Stomach (tissue), 9 donors: Measurements from ENCODE around the gene CDH15. TPM values are rescaled to one million over a fixed set of nuclear protein-coding genes. Genes with fewer than 3 reads are reported as not detected.

ENCODE experiments used
- DNase-seq, 2 donors: peaks; one replicate each; pipeline versions ENCODE4 v3.0.0 to v3.0.0-alpha.2; 2013 to 2019
- H3K27ac ChIP-seq, 5 donors: fragments of 200-600 bp in 4 of 5; sonication (generic) in 4 of 5; one replicate each; pipeline ENCODE4 v1.5.1; 2013 to 2019; ENCODE audit warnings: mild to moderate bottlenecking in 1 of 5, moderate library complexity in 1 of 5
- H3K27me3 ChIP-seq, 3 donors: fragments of 200-600 bp; sonication (generic); one replicate each; pipeline ENCODE4 v1.5.1; 2017 to 2019; ENCODE audit warnings: mixed run types in 1 of 3
- H3K36me3 ChIP-seq, 4 donors: fragments of 200-600 bp; sonication (generic); 1 replicate in 3 of 4; 2 replicates in 1 of 4; pipeline ENCODE4 v1.5.1; 2016 to 2019
- H3K4me1 ChIP-seq, 4 donors: fragments of 200-600 bp; sonication (generic); one replicate each; pipeline ENCODE4 v1.5.1; 2016 to 2019
- H3K4me3 ChIP-seq, 4 donors: fragments of 200-600 bp; sonication (generic) in 3 of 4; one replicate each; pipeline ENCODE4 v1.5.1; 2016 to 2019; ENCODE audit warnings: mild to moderate bottlenecking in 1 of 4
- H3K9me3 ChIP-seq, 4 donors: fragments of 200-600 bp; sonication (generic); one replicate each; pipeline ENCODE4 v1.5.1; 2016 to 2019
- EP300 ChIP-seq: sonication (generic); formaldehyde crosslinking; IDR thresholded peaks from one replicate; pipeline ENCODE4 v1.6.1; 2017; ENCODE audit warnings: antibody characterized with exemption
- POLR2A ChIP-seq, 4 donors: fragments of 450-650 bp; IDR thresholded peaks; one replicate each; pipeline ENCODE4 v1.6.1; 2016; ENCODE audit warnings: antibody characterized with exemption in 4 of 4, control low read depth in 2 of 4, mild to moderate bottlenecking in 1 of 4, moderate library complexity in 1 of 4
- POLR2AphosphoS5 ChIP-seq, 3 donors: sonication (generic); formaldehyde crosslinking; IDR thresholded peaks; one replicate each; pipeline ENCODE4 v1.6.1; 2016; ENCODE audit warnings: antibody characterized with exemption in 3 of 3
- WGBS, 5 donors: extraction: QIAGEN DNeasy Blood & Tissue Kit in 3 of 5; methylation state at CpG; one replicate each; pipeline versions ENCODE4 v1.1.5 to v1.1.7; 2013 to 2018; 5-methylcytosine and 5-hydroxymethylcytosine counted together
- intact Hi-C: fragments of 100-400 bp; cut with DNase I; formaldehyde crosslinking; loops from one replicate; pipeline ENCODE4 v1.15.1; 2023; ENCODE audit warnings: low total_unique reads
- polyA plus RNA-seq, 3 donors: library from polyadenylated mRNA; stranded (reverse); fragments of 200-250 nt; gene quantifications; one replicate each; pipeline ENCODE4 v1.2.3, GENCODE V29; 2013
- total RNA-seq, 5 donors: library from RNA; depleted of rRNA; stranded (reverse); fragments of >200 nt; gene quantifications; one replicate each; pipeline versions ENCODE4 v1.1.0 to v1.2.3, GENCODE V29; 2014 to 2016
- TF ChIP-seq, protein P1 (sequence below), 7 experiments: fragments of 450-650 bp in 4 of 7; fragments of 200-600 bp in 3 of 7; sonication (generic) in 3 of 7; IDR thresholded peaks; one replicate each; pipeline ENCODE4 v1.5.1; 2016 to 2019; ENCODE audit warnings: antibody characterized with exemption in 7 of 7, control low read depth in 2 of 7, mild to moderate bottlenecking in 1 of 7
- donor health status: healthy with polysubstance abuse.
- donor health status: Bipolar disorder and iron deficiency.
- donor health status: healthy.

CDH15 gene
- total and polyA plus RNA-seq, 8 donors: 0.20 to 0.31 TPM; not detected in 6

GRCh38 chr16:89219365-89219764, 47.8 kb downstream of the CDH15 start:
- WGBS, 5 donors: 61 to 73% (median 67%) methylated on average over 5 of the region's 5 CpGs
- H3K9me3 ChIP-seq: no peaks in the 10 kb centered on the region
- intact Hi-C loops: loop anchor here (10.0 kb wide), 1 partner anchor 485 kb away; no protein-coding TSS in a partner anchor
- H3K27ac ChIP-seq: no peak overlapping the region
- H3K27me3 ChIP-seq: no peaks in the 10 kb centered on the region
- DNase-seq: no peak
- TF ChIP-seq POLR2AphosphoS5 (IDR thresholded peaks at IDR 0.05) (no peak), POLR2A (IDR thresholded peaks at IDR 0.05) (no peak), EP300 (no peak)
- TF ChIP-seq, protein P1, sequence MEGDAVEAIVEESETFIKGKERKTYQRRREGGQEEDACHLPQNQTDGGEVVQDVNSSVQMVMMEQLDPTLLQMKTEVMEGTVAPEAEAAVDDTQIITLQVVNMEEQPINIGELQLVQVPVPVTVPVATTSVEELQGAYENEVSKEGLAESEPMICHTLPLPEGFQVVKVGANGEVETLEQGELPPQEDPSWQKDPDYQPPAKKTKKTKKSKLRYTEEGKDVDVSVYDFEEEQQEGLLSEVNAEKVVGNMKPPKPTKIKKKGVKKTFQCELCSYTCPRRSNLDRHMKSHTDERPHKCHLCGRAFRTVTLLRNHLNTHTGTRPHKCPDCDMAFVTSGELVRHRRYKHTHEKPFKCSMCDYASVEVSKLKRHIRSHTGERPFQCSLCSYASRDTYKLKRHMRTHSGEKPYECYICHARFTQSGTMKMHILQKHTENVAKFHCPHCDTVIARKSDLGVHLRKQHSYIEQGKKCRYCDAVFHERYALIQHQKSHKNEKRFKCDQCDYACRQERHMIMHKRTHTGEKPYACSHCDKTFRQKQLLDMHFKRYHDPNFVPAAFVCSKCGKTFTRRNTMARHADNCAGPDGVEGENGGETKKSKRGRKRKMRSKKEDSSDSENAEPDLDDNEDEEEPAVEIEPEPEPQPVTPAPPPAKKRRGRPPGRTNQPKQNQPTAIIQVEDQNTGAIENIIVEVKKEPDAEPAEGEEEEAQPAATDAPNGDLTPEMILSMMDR (IDR thresholded peaks at IDR 0.05): no peak
- peaks cover 22 to 40% (median 36%) of the 10 kb centered on the region in 4 donors for H3K4me1 ChIP-seq
- H3K36me3 ChIP-seq: peaks cover 27 to 50% (median 45%) of the 10 kb centered on the region in 4 donors
- H3K4me3 ChIP-seq: no peak overlapping the region

- no peak for DNase-seq
- peaks cover 13 to 25% (median 22%) of the 10 kb centered on the region in 4 donors for H3K4me1 ChIP-seq
- TF ChIP-seq POLR2A (IDR thresholded peaks at IDR 0.05) (no peak), EP300 (no peak), POLR2AphosphoS5 (IDR thresholded peaks at IDR 0.05) (no peak)
- TF ChIP-seq, protein P1 (IDR thresholded peaks at IDR 0.05): no peak
- H3K27ac ChIP-seq: no peak overlapping the region
- no peaks in the 10 kb centered on the region for H3K27me3 ChIP-seq
- intact Hi-C loops: no loop called here
- H3K9me3 ChIP-seq: peaks cover 0 to 3% (median under 1%) of the 10 kb centered on the region in 4 donors
- H3K36me3 ChIP-seq: peaks cover 39 to 72% (median 67%) of the 10 kb centered on the region in 4 donors
- 83 to 99% (median 89%) methylated on average over 3 of the region's 3 CpGs for WGBS, 5 donors
- no peak overlapping the region for H3K4me3 ChIP-seq
Observed at GRCh38 chr16:89221604-89222003, 50.1 kb downstream of the CDH15 start.

DNA sequence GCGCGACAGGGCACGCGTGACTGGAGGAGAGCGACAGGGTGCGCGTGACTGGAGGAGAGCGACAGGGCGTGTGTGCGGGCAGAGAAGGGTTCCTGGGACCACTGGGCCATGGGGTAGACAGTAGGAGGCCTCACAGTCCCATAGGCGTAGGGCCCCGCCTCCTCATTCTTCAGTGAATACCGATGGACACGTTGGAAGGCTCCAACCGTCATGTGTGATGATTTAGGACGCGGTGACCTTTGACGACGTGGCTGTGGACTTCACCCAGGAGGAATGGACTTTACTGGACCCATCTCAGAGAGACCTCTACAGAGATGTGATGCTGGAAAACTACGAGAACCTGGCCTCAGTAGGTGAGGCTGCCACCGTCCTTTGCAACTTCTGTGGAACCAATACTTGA, 51.4 kb downstream of the CDH15 start:
- no peak for TF ChIP-seq POLR2A (IDR thresholded peaks at IDR 0.05)
- no peak for TF ChIP-seq POLR2AphosphoS5 (IDR thresholded peaks at IDR 0.05)
- no peak for TF ChIP-seq EP300
- TF ChIP-seq, protein P1 (IDR thresholded peaks at IDR 0.05): no peak
- peaks cover 52 to 85% (median 81%) of the 10 kb centered on the region in 4 donors for H3K36me3 ChIP-seq
- WGBS, 5 donors: 92 to 95% (median 94%) methylated on average over 21 of the region's 21 CpGs
- no peak overlapping the region for H3K27ac ChIP-seq
- peaks cover 3 to 16% (median 11%) of the 10 kb centered on the region in 4 donors for H3K9me3 ChIP-seq
- no peaks in the 10 kb centered on the region for H3K27me3 ChIP-seq
- intact Hi-C loops: no loop called here
- H3K4me3 ChIP-seq: no peak overlapping the region
- DNase-seq: no peak
- peaks cover 9 to 17% (median 17%) of the 10 kb centered on the region in 4 donors for H3K4me1 ChIP-seq

- H3K27ac ChIP-seq: no peak overlapping the region
- peaks cover 6 to 22% (median 14%) of the 10 kb centered on the region in 4 donors for H3K9me3 ChIP-seq
- no peak overlapping the region for H3K4me3 ChIP-seq
- no peaks in the 10 kb centered on the region for H3K27me3 ChIP-seq
- WGBS, 5 donors: 93 to 97% (median 96%) methylated on average over 7 to 10 of the region's 10 CpGs
- intact Hi-C loops: no loop called here
- TF ChIP-seq POLR2A (IDR thresholded peaks at IDR 0.05) (no peak), POLR2AphosphoS5 (IDR thresholded peaks at IDR 0.05) (no peak), EP300 (no peak)
- TF ChIP-seq, protein P1 (IDR thresholded peaks at IDR 0.05): no peak
- H3K4me1 ChIP-seq: no peaks in the 10 kb centered on the region
- no peak for DNase-seq
- H3K36me3 ChIP-seq: peaks cover 58 to 99% (median 97%) of the 10 kb centered on the region in 4 donors
Observed at GRCh38 chr16:89224665-89225064, 53.1 kb downstream of the CDH15 start.
